IMR-90 (cell line): ENCODE measurements around the gene ADIRF. TPM values are rescaled to one million over a fixed set of nuclear protein-coding genes. Genes with fewer than 3 reads are reported as not detected.

Experiments used
- ATAC-seq: fragments of 200-7000 bp; cut with Tn5 transposase; 2 replicates; pipeline ENCODE4 v1.9.1; 2020; ENCODE audit warnings: low read depth, mild to moderate bottlenecking, moderate library complexity
- BruUV-seq: library from RNA; stranded (reverse); fragments of 400-500 nt; replicated peaks from 2 replicates; lab custom pipeline; 2021; lab: Mats Ljungman, UMichigan
- CTCF ChIA-PET: fragments of 300-600 bp; formaldehyde crosslinking; extraction: SDS; loops from one replicate; lab custom pipeline; 2021; ENCODE audit warnings: antibody characterized with exemption; lab: Yijun Ruan, JAX
- POLR2A ChIA-PET: fragments of 300-600 bp; sonication (Branson Sonifier 250); formaldehyde crosslinking; loops from one replicate; lab custom pipeline; 2022; ENCODE audit warnings: antibody characterized with exemption; ENCODE audit not compliant: unreplicated experiment; lab: Charles Lee
- DNase-seq: peaks from one replicate; pipeline ENCODE4 v3.0.0; 2013
- H2AFZ ChIP-seq: replicated peaks from 2 replicates; pipeline ENCODE3; 2013; ENCODE audit warnings: low read length, mild to moderate bottlenecking; ENCODE audit not compliant: poor library complexity
- H2AK5ac ChIP-seq: 2 replicates; pipeline ENCODE4 v1.6.1; 2013; ENCODE audit warnings: low read depth, low read length, inconsistent platforms
- H2AK9ac ChIP-seq: replicated peaks from 2 replicates; pipeline ENCODE3; 2013; ENCODE audit warnings: mild to moderate bottlenecking, low read depth, low read length, moderate library complexity; ENCODE audit not compliant: poor library complexity
- H2BK120ac ChIP-seq: 2 replicates; pipeline ENCODE4 v1.6.1; 2013; ENCODE audit warnings: low read depth, low read length, inconsistent platforms
- H2BK15ac ChIP-seq: 3 replicates; pipeline ENCODE4 v1.6.1; 2013; ENCODE audit warnings: low read depth, low read length, inconsistent platforms
- H2BK20ac ChIP-seq: 2 replicates; pipeline ENCODE4 v1.6.1; 2013; ENCODE audit warnings: low read depth, mild to moderate bottlenecking, inconsistent platforms, low read length, moderate library complexity
- H2BK5ac ChIP-seq: 2 replicates; pipeline ENCODE4 v1.6.1; 2013; ENCODE audit warnings: mild to moderate bottlenecking, low read depth, low read length, inconsistent platforms; ENCODE audit not compliant: poor library complexity, severe bottlenecking
- H3K14ac ChIP-seq: replicated peaks from 2 replicates; pipeline ENCODE4 v1.6.1; 2013; ENCODE audit warnings: low read depth, low read length, inconsistent platforms
- H3K18ac ChIP-seq: 2 replicates; pipeline ENCODE4 v1.6.1; 2013; ENCODE audit warnings: low read depth, low read length, control low read depth
- H3K23ac ChIP-seq: 2 replicates; pipeline ENCODE4 v1.6.1; 2013; ENCODE audit warnings: low read depth, low read length, inconsistent platforms
- H3K27ac ChIP-seq: 2 replicates; pipeline ENCODE4 v1.5.1; 2013; ENCODE audit warnings: mild to moderate bottlenecking, control low read depth, low read length; ENCODE audit not compliant: insufficient read depth
- H3K27me3 ChIP-seq: 2 replicates; pipeline ENCODE4 v1.6.1; 2013; ENCODE audit warnings: low read length; ENCODE audit not compliant: control insufficient read depth, insufficient read depth
- H3K36me3 ChIP-seq: 2 replicates; pipeline ENCODE4 v1.6.1; 2013; ENCODE audit warnings: low read length, mixed read lengths; ENCODE audit not compliant: control insufficient read depth, insufficient read depth
- H3K4ac ChIP-seq: 2 replicates; pipeline ENCODE4 v1.6.1; 2013; ENCODE audit warnings: low read depth, low read length, inconsistent platforms
- H3K4me1 ChIP-seq: 2 replicates; pipeline ENCODE4 v1.6.1; 2013; ENCODE audit warnings: low read length, mixed read lengths; ENCODE audit not compliant: control insufficient read depth, insufficient read depth
- H3K4me2 ChIP-seq: 2 replicates; pipeline ENCODE4 v1.6.1; 2013; ENCODE audit warnings: low read depth, mild to moderate bottlenecking, control low read depth, low read length, moderate library complexity
- H3K4me3 ChIP-seq: 2 replicates; pipeline ENCODE4 v1.5.1; 2013; ENCODE audit warnings: low read depth, mild to moderate bottlenecking, control low read depth, low read length, moderate library complexity; ENCODE audit not compliant: insufficient read depth
- H3K56ac ChIP-seq: 2 replicates; pipeline ENCODE4 v1.6.1; 2013; ENCODE audit warnings: low read length, inconsistent platforms; ENCODE audit not compliant: insufficient read depth; ENCODE audit errors: extremely low read depth
- H3K79me1 ChIP-seq, 2 experiments: 2 replicates each; pipeline ENCODE4 v1.6.1; 2013; ENCODE audit warnings: low read length in 2 of 2, inconsistent platforms in 1 of 2, low read depth in 1 of 2
- H3K9ac ChIP-seq: 2 replicates; pipeline ENCODE4 v1.6.1; 2013; ENCODE audit warnings: low read depth, low read length, control low read depth
- H3K9me1 ChIP-seq: 2 replicates; pipeline ENCODE4 v1.6.1; 2013; ENCODE audit warnings: low read length, inconsistent platforms; ENCODE audit not compliant: insufficient read depth
- H3K9me3 ChIP-seq: 2 replicates; pipeline ENCODE4 v1.6.1; 2013; ENCODE audit warnings: low read length; ENCODE audit not compliant: control insufficient read depth, insufficient read depth
- H4K20me1 ChIP-seq: 2 replicates; pipeline ENCODE4 v1.6.1; 2013; ENCODE audit warnings: low read length, inconsistent platforms; ENCODE audit not compliant: insufficient read depth
- H4K5ac ChIP-seq: 2 replicates; pipeline ENCODE4 v1.6.1; 2013; ENCODE audit warnings: mild to moderate bottlenecking, low read depth, low read length, control low read depth
- H4K8ac ChIP-seq, 2 experiments: 2 replicates each; pipeline ENCODE4 v1.6.1; 2013; ENCODE audit warnings: low read depth in 2 of 2, low read length in 2 of 2, control low read depth in 1 of 2, inconsistent platforms in 1 of 2
- H4K91ac ChIP-seq: 2 replicates; pipeline ENCODE4 v1.6.1; 2013; ENCODE audit warnings: low read depth, low read length, inconsistent platforms; ENCODE audit not compliant: insufficient read depth
- BHLHE40 ChIP-seq: fragments of 150-350 bp; IDR thresholded peaks from 2 replicates; pipeline ENCODE4 v1.6.1; 2016; ENCODE audit warnings: mild to moderate bottlenecking, low read depth, low read length
- CEBPB ChIP-seq: IDR thresholded peaks from 2 replicates; pipeline ENCODE4 v1.6.1; 2012; ENCODE audit warnings: low read depth, low read length, improper control_type of control experiment
- CHD1 ChIP-seq: IDR thresholded peaks from 2 replicates; pipeline ENCODE4 v1.6.1; 2012; ENCODE audit warnings: low read depth, low read length, improper control_type of control experiment
- CTCF ChIP-seq: conservative IDR thresholded peaks from 2 replicates; pipeline ENCODE4 v1.5.1; 2012; ENCODE audit warnings: mild to moderate bottlenecking, low read depth, low read length, improper control_type of control experiment
- ELK1 ChIP-seq: fragments of 150-350 bp; IDR thresholded peaks from 2 replicates; pipeline ENCODE4 v1.6.1; 2016; ENCODE audit warnings: low read depth, mild to moderate bottlenecking, low read length, moderate library complexity, borderline replicate concordance
- MAFK ChIP-seq: IDR thresholded peaks from 2 replicates; pipeline ENCODE4 v1.6.1; 2012; ENCODE audit warnings: low read depth, low read length, improper control_type of control experiment
- MAZ ChIP-seq: IDR thresholded peaks from 2 replicates; pipeline ENCODE4 v1.6.1; 2012; ENCODE audit warnings: low read depth, mild to moderate bottlenecking, low read length, improper control_type of control experiment, moderate library complexity, borderline replicate concordance
- MXI1 ChIP-seq: IDR thresholded peaks from 2 replicates; pipeline ENCODE4 v1.6.1; 2012; ENCODE audit warnings: low read depth, mild to moderate bottlenecking, low read length, moderate library complexity, borderline replicate concordance
- NFE2L2 ChIP-seq: fragments of 150-350 bp; IDR thresholded peaks from 2 replicates; pipeline ENCODE4 v1.6.1; 2016; ENCODE audit warnings: low read depth, mild to moderate bottlenecking, low read length
- POLR2A ChIP-seq: IDR thresholded peaks from 2 replicates; pipeline ENCODE4 v1.6.1; 2012; ENCODE audit warnings: mild to moderate bottlenecking, low read depth, low read length
- RAD21 ChIP-seq: IDR thresholded peaks from 2 replicates; pipeline ENCODE4 v1.6.1; 2012; ENCODE audit warnings: low read length, improper control_type of control experiment
- RCOR1 ChIP-seq: IDR thresholded peaks from 2 replicates; pipeline ENCODE4 v1.6.1; 2012; ENCODE audit warnings: mild to moderate bottlenecking, low read length, improper control_type of control experiment; ENCODE audit not compliant: insufficient replicate concordance
- RFX5 ChIP-seq: IDR thresholded peaks from 2 replicates; pipeline ENCODE4 v1.8.0; 2012; ENCODE audit warnings: low read depth, mild to moderate bottlenecking, low read length, moderate library complexity
- USF2 ChIP-seq: fragments of 150-350 bp; IDR thresholded peaks from 2 replicates; pipeline ENCODE4 v1.6.1; 2017; ENCODE audit warnings: mild to moderate bottlenecking, antibody characterized with exemption, low read length, low read depth
- WGBS, 2 experiments: methylation state at CpG; one replicate each; pipeline versions ENCODE4 v1.1.5 to v1.1.7; 2013; ENCODE audit warnings: missing lambda C conversion rate in 2 of 2; ENCODE audit not compliant: insufficient read length in 1 of 2; ENCODE audit errors: extremely low coverage in 2 of 2; 5-methylcytosine and 5-hydroxymethylcytosine counted together
- dilution Hi-C: fragments of 300-500 bp; cut with HindIII; formaldehyde crosslinking; loops from one replicate; pipeline ENCODE4 v1.14.3; 2018; ENCODE audit warnings: low sequenced_read_pairs; ENCODE audit not compliant: unreplicated experiment
- in situ Hi-C: fragments of 300-500 bp; cut with MboI; formaldehyde crosslinking; loops from 3 replicates; pipeline ENCODE4 v1.14.3; 2019; ENCODE audit warnings: low sequenced_read_pairs, inconsistent platforms, mixed read lengths
- intact Hi-C: fragments of 100-400 bp; cut with micrococcal nuclease; formaldehyde crosslinking; loops from 2 replicates; pipeline ENCODE4 v1.10.0; 2022
- polyA plus RNA-seq, 3 experiments: library from polyadenylated mRNA; depleted of rRNA; stranded (reverse); fragments of >200 nt; gene quantifications; 2 replicates each; pipeline ENCODE4 v1.2.3, GENCODE V29; 2012; ENCODE audit warnings: low replicate concordance in 1 of 3
- total RNA-seq: library from RNA; depleted of rRNA; stranded (reverse); fragments of >200 nt; gene quantifications from 2 replicates; pipeline ENCODE4 v1.2.3, GENCODE V29; 2012

Gene ADIRF
- total and polyA plus RNA-seq, 2 of the 4 experiments (the other 2 are of a cell fraction): 2.3 to 7.2 TPM

- H3K27me3 ChIP-seq: no peaks in the 10 kb centered on the region
- no peak overlapping the region for H2BK120ac ChIP-seq
- in situ Hi-C loops (no loop called here), intact Hi-C loops (no loop called here), dilution Hi-C loops (no loop called here)
- H3K23ac ChIP-seq: no peak overlapping the region
- H3K4me3 ChIP-seq: no peak overlapping the region
- no peak overlapping the region for H3K18ac ChIP-seq
- H3K14ac ChIP-seq: no peak overlapping the region
- TF ChIP-seq ELK1 (no peak), USF2 (no peak), RFX5 (no peak), MXI1 (no peak), MAFK (no peak), BHLHE40 (no peak), CHD1 (no peak), CEBPB (no peak), CTCF (no peak), NFE2L2 (no peak), RAD21 (no peak), POLR2A (no peak), MAZ (no peak), RCOR1 (no peak)
- no peak overlapping the region; the same call in 1 of the 2 replicates for H2BK20ac ChIP-seq
- no peak for DNase-seq
- H2BK15ac ChIP-seq: no peak overlapping the region
- WGBS, 2 experiments: 65% methylated on average over 8 of the region's 13 CpGs; no CpG with 5 or more reads in 1 of the 2 experiments
- ATAC-seq: no peak; the same call in 1 of the 2 replicates
- peak overlapping the region; percentile 79 for H2AFZ ChIP-seq
- H2AK5ac ChIP-seq: peak overlapping the region; percentile 49
- no peak overlapping the region for H3K56ac ChIP-seq
- no peaks in the 10 kb centered on the region for H4K20me1 ChIP-seq
- peak overlapping the region; percentile 35 to 47; a peak in 2 of 4 replicates for H4K8ac ChIP-seq
- H2BK5ac ChIP-seq: no peak overlapping the region
- no peak overlapping the region for H3K4me2 ChIP-seq
- H2AK9ac ChIP-seq: peak overlapping the region; percentile 35
- H3K9me1 ChIP-seq: peaks cover 6% of the 10 kb centered on the region
- peak overlapping the region; percentile 50 for H4K5ac ChIP-seq
- H3K9ac ChIP-seq: no peak overlapping the region
- no peak overlapping the region for H3K27ac ChIP-seq
- H3K9me3 ChIP-seq: peaks cover 3% of the 10 kb centered on the region
- no TSS peak for BruUV-seq
- H3K4me1 ChIP-seq: peaks cover 21% of the 10 kb centered on the region
- H3K4ac ChIP-seq: peak overlapping the region; percentile 29; the same call in 1 of the 2 replicates
- CTCF ChIA-PET: interaction anchor here (0.6 kb wide), 2 partner anchors 15 to 262 kb away, joined by 3 read pairs; no protein-coding TSS in a partner anchor
- POLR2A ChIA-PET: no interaction called here
- H3K36me3 ChIP-seq: no peaks in the 10 kb centered on the region
- peaks cover 0 to 5% of the 10 kb centered on the region in 2 experiments; a peak in 1 of 4 replicates for H3K79me1 ChIP-seq
- 0 out of 2 replicates have a peak overlapping the region, but pooled peaks have one; percentile 35 for H4K91ac ChIP-seq
These were observed 13.4 kb upstream of the ADIRF start for GRCh38 chr10:86954681-86955500.
